Upper lobe of left lung (tissue), 4 donors: Measurements from ENCODE around the gene MT1E.

Experiments
- EP300 ChIP-seq, 4 donors: sonication (generic); formaldehyde crosslinking; IDR thresholded peaks; one replicate each; pipeline ENCODE4 v1.5.1; 2017; ENCODE audit warnings: antibody characterized with exemption in 4 of 4, control low read depth in 2 of 4
- POLR2A ChIP-seq, 4 donors: fragments of 450-650 bp; IDR thresholded peaks; one replicate each; pipeline ENCODE4 v1.5.1; 2016 to 2017; ENCODE audit warnings: antibody characterized with exemption in 4 of 4, mild to moderate bottlenecking in 2 of 4
- POLR2AphosphoS5 ChIP-seq, 2 donors: sonication (generic); formaldehyde crosslinking; IDR thresholded peaks; one replicate each; pipeline ENCODE4 v1.5.1; 2017; ENCODE audit warnings: antibody characterized with exemption in 2 of 2
- TF ChIP-seq, protein P1 (sequence below), 6 experiments: fragments of 450-650 bp in 4 of 6; fragments of 200-600 bp in 2 of 6; sonication (generic) in 2 of 6; IDR thresholded peaks; one replicate each; pipeline ENCODE4 v1.5.1; 2016 to 2019; ENCODE audit warnings: antibody characterized with exemption in 6 of 6

DNA sequence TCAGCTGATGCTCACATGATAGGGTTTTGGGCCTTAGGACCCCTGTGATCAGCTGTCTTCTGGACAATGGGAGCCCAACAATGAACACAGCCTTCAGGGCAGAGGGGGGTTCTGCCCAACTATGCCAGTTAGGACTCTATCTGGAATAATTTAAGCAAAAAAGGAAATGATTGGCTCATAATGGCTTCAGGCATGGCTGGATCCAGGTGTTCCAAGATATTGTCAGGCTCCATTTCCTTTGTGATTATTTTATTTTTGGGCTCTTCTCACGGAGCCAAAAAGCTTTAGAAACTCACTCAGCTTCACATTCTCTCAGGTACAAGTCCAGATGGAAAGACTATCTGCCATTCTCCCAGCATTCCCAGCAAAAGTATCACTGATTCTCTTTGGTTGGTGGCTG lies 20.1 kb upstream of the MT1E start:
- TF ChIP-seq, protein P1, sequence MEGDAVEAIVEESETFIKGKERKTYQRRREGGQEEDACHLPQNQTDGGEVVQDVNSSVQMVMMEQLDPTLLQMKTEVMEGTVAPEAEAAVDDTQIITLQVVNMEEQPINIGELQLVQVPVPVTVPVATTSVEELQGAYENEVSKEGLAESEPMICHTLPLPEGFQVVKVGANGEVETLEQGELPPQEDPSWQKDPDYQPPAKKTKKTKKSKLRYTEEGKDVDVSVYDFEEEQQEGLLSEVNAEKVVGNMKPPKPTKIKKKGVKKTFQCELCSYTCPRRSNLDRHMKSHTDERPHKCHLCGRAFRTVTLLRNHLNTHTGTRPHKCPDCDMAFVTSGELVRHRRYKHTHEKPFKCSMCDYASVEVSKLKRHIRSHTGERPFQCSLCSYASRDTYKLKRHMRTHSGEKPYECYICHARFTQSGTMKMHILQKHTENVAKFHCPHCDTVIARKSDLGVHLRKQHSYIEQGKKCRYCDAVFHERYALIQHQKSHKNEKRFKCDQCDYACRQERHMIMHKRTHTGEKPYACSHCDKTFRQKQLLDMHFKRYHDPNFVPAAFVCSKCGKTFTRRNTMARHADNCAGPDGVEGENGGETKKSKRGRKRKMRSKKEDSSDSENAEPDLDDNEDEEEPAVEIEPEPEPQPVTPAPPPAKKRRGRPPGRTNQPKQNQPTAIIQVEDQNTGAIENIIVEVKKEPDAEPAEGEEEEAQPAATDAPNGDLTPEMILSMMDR (IDR thresholded peaks at IDR 0.05): no peak
- TF ChIP-seq POLR2AphosphoS5 (IDR thresholded peaks at IDR 0.05) (no peak), POLR2A (IDR thresholded peaks at IDR 0.05) (no peak), EP300 (IDR thresholded peaks at IDR 0.05) (no peak)
